ENCODE data around the gene RBM10. TPM values are rescaled to one million over a fixed set of nuclear protein-coding genes. Genes with fewer than 3 reads are reported as not detected.

Gene RBM10
- total and polyA plus RNA-seq, 9 of the 15 experiments (the other 6 are each of a cell fraction or from before 2014, with no cell fraction given) = 1.1 to 61.7 (median 31.5) TPM

DNA sequence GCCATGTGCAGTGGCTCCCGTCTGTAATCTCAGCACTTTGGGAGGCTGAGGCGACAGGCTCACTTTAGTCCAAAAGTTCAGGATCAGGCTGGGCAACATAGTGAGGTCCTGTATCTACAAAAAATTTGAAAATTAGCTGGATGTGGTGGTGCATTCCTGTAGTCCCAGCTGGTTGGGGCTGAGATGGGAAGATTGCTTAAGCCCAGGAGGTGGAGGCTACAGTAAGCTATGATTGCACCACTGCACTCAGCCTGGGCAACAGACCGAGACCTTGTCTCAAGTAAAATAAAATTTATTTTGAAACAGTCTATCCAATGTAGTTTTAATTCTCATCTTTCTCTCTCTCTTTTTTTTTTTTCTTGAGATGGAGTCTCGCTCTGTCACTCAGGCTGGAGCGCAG, 21.1 kb downstream of the RBM10 start (continued):
- no peak for TF ChIP-seq ZNF318 (IDR thresholded peaks at IDR 0.05; ENCODE audit: borderline replicate concordance in 1 of 2, low read depth in 1 of 2)
- no peak for TF ChIP-seq ZNF431 (CRISPR knock-in tag; IDR thresholded peaks at IDR 0.05)
- no peak for TF ChIP-seq NBN (IDR thresholded peaks at IDR 0.05; ENCODE audit: low read depth)
- no peak for TF ChIP-seq CREM (IDR thresholded peaks at IDR 0.05; ENCODE audit: low read depth)
- TF ChIP-seq ZNF224 (CRISPR knock-in tag; IDR thresholded peaks at IDR 0.05) = no peak
- TF ChIP-seq, protein P1, sequence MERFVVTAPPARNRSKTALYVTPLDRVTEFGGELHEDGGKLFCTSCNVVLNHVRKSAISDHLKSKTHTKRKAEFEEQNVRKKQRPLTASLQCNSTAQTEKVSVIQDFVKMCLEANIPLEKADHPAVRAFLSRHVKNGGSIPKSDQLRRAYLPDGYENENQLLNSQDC (CRISPR knock-in tag; IDR thresholded peaks at IDR 0.05) = no peak
- TF ChIP-seq, protein P2, sequence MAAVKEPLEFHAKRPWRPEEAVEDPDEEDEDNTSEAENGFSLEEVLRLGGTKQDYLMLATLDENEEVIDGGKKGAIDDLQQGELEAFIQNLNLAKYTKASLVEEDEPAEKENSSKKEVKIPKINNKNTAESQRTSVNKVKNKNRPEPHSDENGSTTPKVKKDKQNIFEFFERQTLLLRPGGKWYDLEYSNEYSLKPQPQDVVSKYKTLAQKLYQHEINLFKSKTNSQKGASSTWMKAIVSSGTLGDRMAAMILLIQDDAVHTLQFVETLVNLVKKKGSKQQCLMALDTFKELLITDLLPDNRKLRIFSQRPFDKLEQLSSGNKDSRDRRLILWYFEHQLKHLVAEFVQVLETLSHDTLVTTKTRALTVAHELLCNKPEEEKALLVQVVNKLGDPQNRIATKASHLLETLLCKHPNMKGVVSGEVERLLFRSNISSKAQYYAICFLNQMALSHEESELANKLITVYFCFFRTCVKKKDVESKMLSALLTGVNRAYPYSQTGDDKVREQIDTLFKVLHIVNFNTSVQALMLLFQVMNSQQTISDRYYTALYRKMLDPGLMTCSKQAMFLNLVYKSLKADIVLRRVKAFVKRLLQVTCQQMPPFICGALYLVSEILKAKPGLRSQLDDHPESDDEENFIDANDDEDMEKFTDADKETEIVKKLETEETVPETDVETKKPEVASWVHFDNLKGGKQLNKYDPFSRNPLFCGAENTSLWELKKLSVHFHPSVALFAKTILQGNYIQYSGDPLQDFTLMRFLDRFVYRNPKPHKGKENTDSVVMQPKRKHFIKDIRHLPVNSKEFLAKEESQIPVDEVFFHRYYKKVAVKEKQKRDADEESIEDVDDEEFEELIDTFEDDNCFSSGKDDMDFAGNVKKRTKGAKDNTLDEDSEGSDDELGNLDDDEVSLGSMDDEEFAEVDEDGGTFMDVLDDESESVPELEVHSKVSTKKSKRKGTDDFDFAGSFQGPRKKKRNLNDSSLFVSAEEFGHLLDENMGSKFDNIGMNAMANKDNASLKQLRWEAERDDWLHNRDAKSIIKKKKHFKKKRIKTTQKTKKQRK (IDR thresholded peaks at IDR 0.05; ENCODE audit: borderline replicate concordance, low read depth, low read length) = no peak
- TF ChIP-seq ZNF184 (CRISPR knock-in tag; IDR thresholded peaks at IDR 0.05) = no peak
- no peak for TF ChIP-seq E2F4 (CRISPR knock-in tag; IDR thresholded peaks at IDR 0.05; ENCODE audit: low read depth)
- TF ChIP-seq PRPF4 (IDR thresholded peaks at IDR 0.05; ENCODE audit: insufficient read depth, low read depth, low read length, poor library complexity, severe bottlenecking) = no peak
- no peak for TF ChIP-seq HES1 (IDR thresholded peaks at IDR 0.05; ENCODE audit: low read depth)
- TF ChIP-seq MNT (conservative IDR thresholded peaks at IDR 0.05) = no peak
